HepG2 (cell line): ENCODE data around the gene DNAL4. TPM values are rescaled to one million over a fixed set of nuclear protein-coding genes. Genes with fewer than 3 reads are reported as not detected.

Experiments
- EP300 ChIP-seq, 3 experiments: sonication (generic) in 1 of 3; formaldehyde crosslinking in 1 of 3; IDR thresholded peaks; 2 replicates each; pipeline versions ENCODE4 v1.5.1 to v1.6.1; 2011 to 2020; ENCODE audit warnings: low read depth in 2 of 3, low read length in 2 of 3, borderline replicate concordance in 1 of 3, improper control_type of control experiment in 1 of 3, mild to moderate bottlenecking in 1 of 3, missing genetic modification reagents in 1 of 3, moderate library complexity in 1 of 3
- NR1H2 ChIP-seq: sonication (generic); formaldehyde crosslinking; IDR thresholded peaks from 2 replicates; pipeline ENCODE4 v1.8.1; 2022; ENCODE audit warnings: low read depth, missing genetic modification reagents, borderline replicate concordance
- NR2F2 ChIP-seq: IDR thresholded peaks from 2 replicates; pipeline ENCODE4 v1.6.1; 2012; ENCODE audit warnings: low read depth, inconsistent platforms, borderline replicate concordance
- RAD51 ChIP-seq: fragments of 450-650 bp; IDR thresholded peaks from 2 replicates; pipeline ENCODE4 v1.6.1; 2016; ENCODE audit warnings: borderline replicate concordance
- SCMH1 ChIP-seq: sonication (generic); formaldehyde crosslinking; IDR thresholded peaks from 2 replicates; pipeline ENCODE4 v1.9.0; 2021; ENCODE audit warnings: missing genetic modification reagents, mild to moderate bottlenecking, borderline replicate concordance
- SNAI1 ChIP-seq: sonication (generic); formaldehyde crosslinking; IDR thresholded peaks from 2 replicates; pipeline ENCODE4 v1.5.0; 2020; ENCODE audit warnings: mild to moderate bottlenecking, missing genetic modification reagents, borderline replicate concordance
- SSRP1 ChIP-seq: IDR thresholded peaks from 2 replicates; pipeline ENCODE4 v1.6.1; 2016; ENCODE audit warnings: control low read depth
- ZFP37 ChIP-seq: sonication (generic); formaldehyde crosslinking; IDR thresholded peaks from 2 replicates; pipeline ENCODE4 v1.4.0; 2020; ENCODE audit warnings: missing genetic modification reagents, borderline replicate concordance
- ZFYVE20 ChIP-seq: sonication (generic); formaldehyde crosslinking; IDR thresholded peaks from 2 replicates; pipeline ENCODE4 v1.8.0; 2023; ENCODE audit warnings: low read depth, mild to moderate bottlenecking, moderate library complexity, missing genetic modification reagents, borderline replicate concordance
- ZNF230 ChIP-seq: sonication (generic); formaldehyde crosslinking; IDR thresholded peaks from 2 replicates; pipeline ENCODE4 v1.4.0; 2020; ENCODE audit warnings: mild to moderate bottlenecking, missing genetic modification reagents
- ZNF33B ChIP-seq: sonication (generic); formaldehyde crosslinking; IDR thresholded peaks from 2 replicates; pipeline ENCODE4 v1.5.1; 2020; ENCODE audit warnings: mild to moderate bottlenecking, missing genetic modification reagents
- ZNF660 ChIP-seq: sonication (generic); formaldehyde crosslinking; IDR thresholded peaks from 2 replicates; pipeline ENCODE4 v1.5.1; 2020; ENCODE audit warnings: mild to moderate bottlenecking, low read depth, missing genetic modification reagents, borderline replicate concordance
- ZNF713 ChIP-seq: sonication (generic); formaldehyde crosslinking; IDR thresholded peaks from 2 replicates; pipeline ENCODE4 v1.4.0; 2020; ENCODE audit warnings: mild to moderate bottlenecking, missing genetic modification reagents
- polyA plus RNA-seq, 8 experiments: library from polyadenylated mRNA; depleted of rRNA in 3 of 8; stranded (reverse) in 7 of 8; unstranded in 1 of 8; fragments of >200 nt; fragmentation: Illumina TruSeq in 4 of 8; extraction: Trizol in 4 of 8; gene quantifications; 2 replicates each; pipeline versions ENCODE4 v1.2.1 to v1.2.3, GENCODE V29; 2011 to 2016; ENCODE audit warnings: low read depth in 4 of 8, missing spikeins in 1 of 8, mixed read lengths in 1 of 8; ENCODE audit not compliant: insufficient read depth in 1 of 8
- total RNA-seq, 5 experiments: library from RNA; depleted of rRNA; stranded (reverse); fragments of >200 nt; fragmentation: Illumina TruSeq; extraction: Trizol; gene quantifications; 2 replicates each; pipeline ENCODE4 v1.2.3, GENCODE V29; 2016; ENCODE audit warnings: low read depth in 1 of 5
- TF ChIP-seq, protein P1 (sequence below): sonication (generic); formaldehyde crosslinking; IDR thresholded peaks from 2 replicates; pipeline ENCODE4 v1.5.0; 2020; ENCODE audit warnings: mild to moderate bottlenecking, missing genetic modification reagents, borderline replicate concordance
- TF ChIP-seq, protein P2 (sequence below): sonication (generic); formaldehyde crosslinking; IDR thresholded peaks from 2 replicates; pipeline ENCODE4 v1.4.0; 2020; ENCODE audit warnings: missing genetic modification reagents
- TF ChIP-seq, protein P3 (sequence below): sonication (generic); formaldehyde crosslinking; IDR thresholded peaks from 2 replicates; pipeline ENCODE4 v1.8.1; 2022; ENCODE audit warnings: low read depth, mild to moderate bottlenecking, missing genetic modification reagents
- TF ChIP-seq, protein P4 (sequence below): sonication (generic); formaldehyde crosslinking; IDR thresholded peaks from 2 replicates; pipeline ENCODE4 v1.8.1; 2023; ENCODE audit warnings: mild to moderate bottlenecking, missing genetic modification reagents, borderline replicate concordance

DNAL4 gene
- total and polyA plus RNA-seq, 2 of the 13 experiments (the other 11 are each of a cell fraction or from before 2014, with no cell fraction given) = 8.0 to 10.7 TPM

DNA sequence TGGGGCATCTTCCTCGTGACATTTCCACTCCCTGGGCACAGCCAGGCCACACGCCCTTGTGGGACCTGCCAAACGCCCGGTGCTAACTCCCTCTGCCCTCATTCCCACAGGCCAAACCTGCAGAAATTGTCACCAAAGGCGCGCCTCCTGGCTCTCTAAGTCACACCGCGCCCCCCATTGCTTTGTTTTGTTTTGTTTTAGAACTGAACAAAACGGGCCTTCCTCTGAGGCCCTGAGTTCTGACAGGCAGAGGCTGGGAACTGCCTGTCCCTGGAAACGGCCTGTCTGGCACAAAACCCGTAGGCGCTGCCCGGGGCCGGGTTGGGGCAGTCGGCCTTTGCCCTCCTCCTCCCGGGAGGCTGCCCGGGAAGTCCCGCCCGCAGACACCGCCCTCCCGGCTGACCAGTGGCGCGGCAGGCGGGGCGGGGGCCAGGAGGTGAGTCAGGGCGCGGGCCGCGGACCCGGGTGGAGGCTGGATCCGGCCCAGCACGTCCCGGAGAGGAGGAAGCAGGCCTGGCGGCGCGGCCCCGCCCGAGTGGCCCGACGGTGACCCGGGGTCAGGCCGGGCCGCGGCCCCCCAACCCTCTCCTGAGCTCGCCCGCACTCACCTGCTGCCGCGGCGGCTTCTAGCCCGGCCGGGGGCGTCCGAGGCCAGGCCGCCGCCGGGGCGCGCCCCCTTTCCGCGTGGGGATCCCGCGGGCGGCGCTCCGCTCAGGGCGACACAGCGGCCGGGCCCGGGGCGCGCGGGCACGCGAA lies 38.6 kb downstream of the DNAL4 start (continued):
- no peak for TF ChIP-seq SCMH1 (CRISPR knock-in tag)
- 0 out of 2 replicates have a peak, but pooled peaks have one; percentile 38 for TF ChIP-seq SNAI1 (CRISPR knock-in tag)
- TF ChIP-seq EP300 (IDR thresholded peaks at IDR 0.05; ENCODE audit: low read depth in 2 of 2, low read length in 2 of 2) = peak; percentile 42 to 48; a peak in 2 of 4 replicates
- peak; percentile 60 for TF ChIP-seq EP300 (CRISPR knock-in tag; IDR thresholded peaks at IDR 0.05; ENCODE audit: borderline replicate concordance)
- 0 out of 2 replicates have a peak, but pooled peaks have one; percentile 30 for TF ChIP-seq ZNF713 (CRISPR knock-in tag)
- TF ChIP-seq ZNF230 (CRISPR knock-in tag) = 0 out of 2 replicates have a peak, but pooled peaks have one; percentile 46
- peak; percentile 46; the same call in 1 of the 2 replicates for TF ChIP-seq ZNF33B (CRISPR knock-in tag)
- TF ChIP-seq, protein P1, sequence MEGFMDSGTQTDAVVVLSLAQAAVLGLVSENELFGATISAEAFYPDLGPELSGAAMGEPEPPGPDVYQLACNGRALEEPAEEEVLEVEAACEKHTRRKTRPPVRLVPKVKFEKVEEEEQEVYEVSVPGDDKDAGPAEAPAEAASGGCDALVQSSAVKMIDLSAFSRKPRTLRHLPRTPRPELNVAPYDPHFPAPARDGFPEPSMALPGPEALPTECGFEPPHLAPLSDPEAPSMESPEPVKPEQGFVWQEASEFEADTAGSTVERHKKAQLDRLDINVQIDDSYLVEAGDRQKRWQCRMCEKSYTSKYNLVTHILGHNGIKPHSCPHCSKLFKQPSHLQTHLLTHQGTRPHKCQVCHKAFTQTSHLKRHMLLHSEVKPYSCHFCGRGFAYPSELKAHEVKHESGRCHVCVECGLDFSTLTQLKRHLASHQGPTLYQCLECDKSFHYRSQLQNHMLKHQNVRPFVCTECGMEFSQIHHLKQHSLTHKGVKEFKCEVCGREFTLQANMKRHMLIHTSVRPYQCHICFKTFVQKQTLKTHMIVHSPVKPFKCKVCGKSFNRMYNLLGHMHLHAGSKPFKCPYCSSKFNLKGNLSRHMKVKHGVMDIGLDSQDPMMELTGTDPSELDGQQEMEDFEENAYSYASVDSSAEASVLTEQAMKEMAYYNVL = peak; percentile 71; the same call in 1 of the 2 replicates
- TF ChIP-seq, protein P2, sequence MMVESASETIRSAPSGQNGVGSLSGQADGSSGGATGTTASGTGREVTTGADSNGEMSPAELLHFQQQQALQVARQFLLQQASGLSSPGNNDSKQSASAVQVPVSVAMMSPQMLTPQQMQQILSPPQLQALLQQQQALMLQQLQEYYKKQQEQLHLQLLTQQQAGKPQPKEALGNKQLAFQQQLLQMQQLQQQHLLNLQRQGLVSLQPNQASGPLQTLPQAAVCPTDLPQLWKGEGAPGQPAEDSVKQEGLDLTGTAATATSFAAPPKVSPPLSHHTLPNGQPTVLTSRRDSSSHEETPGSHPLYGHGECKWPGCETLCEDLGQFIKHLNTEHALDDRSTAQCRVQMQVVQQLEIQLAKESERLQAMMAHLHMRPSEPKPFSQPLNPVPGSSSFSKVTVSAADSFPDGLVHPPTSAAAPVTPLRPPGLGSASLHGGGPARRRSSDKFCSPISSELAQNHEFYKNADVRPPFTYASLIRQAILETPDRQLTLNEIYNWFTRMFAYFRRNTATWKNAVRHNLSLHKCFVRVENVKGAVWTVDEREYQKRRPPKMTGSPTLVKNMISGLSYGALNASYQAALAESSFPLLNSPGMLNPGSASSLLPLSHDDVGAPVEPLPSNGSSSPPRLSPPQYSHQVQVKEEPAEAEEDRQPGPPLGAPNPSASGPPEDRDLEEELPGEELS = peak; percentile 66; the same call in 1 of the 2 replicates
- TF ChIP-seq ZFYVE20 (CRISPR knock-in tag) = no peak
- TF ChIP-seq RAD51 = no peak
- no peak for TF ChIP-seq ZNF660 (CRISPR knock-in tag)
- TF ChIP-seq SSRP1 = no peak
- TF ChIP-seq NR2F2 = no peak; the same call in 1 of the 2 replicates
- TF ChIP-seq, protein P3, sequence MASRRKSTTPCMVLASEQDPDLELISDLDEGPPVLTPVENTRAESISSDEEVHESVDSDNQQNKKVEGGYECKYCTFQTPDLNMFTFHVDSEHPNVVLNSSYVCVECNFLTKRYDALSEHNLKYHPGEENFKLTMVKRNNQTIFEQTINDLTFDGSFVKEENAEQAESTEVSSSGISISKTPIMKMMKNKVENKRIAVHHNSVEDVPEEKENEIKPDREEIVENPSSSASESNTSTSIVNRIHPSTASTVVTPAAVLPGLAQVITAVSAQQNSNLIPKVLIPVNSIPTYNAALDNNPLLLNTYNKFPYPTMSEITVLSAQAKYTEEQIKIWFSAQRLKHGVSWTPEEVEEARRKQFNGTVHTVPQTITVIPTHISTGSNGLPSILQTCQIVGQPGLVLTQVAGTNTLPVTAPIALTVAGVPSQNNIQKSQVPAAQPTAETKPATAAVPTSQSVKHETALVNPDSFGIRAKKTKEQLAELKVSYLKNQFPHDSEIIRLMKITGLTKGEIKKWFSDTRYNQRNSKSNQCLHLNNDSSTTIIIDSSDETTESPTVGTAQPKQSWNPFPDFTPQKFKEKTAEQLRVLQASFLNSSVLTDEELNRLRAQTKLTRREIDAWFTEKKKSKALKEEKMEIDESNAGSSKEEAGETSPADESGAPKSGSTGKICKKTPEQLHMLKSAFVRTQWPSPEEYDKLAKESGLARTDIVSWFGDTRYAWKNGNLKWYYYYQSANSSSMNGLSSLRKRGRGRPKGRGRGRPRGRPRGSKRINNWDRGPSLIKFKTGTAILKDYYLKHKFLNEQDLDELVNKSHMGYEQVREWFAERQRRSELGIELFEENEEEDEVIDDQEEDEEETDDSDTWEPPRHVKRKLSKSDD (CRISPR knock-in tag) = peak; percentile 84; the same call in 1 of the 2 replicates
- TF ChIP-seq NR1H2 (CRISPR knock-in tag) = no peak
- TF ChIP-seq ZFP37 (CRISPR knock-in tag) = no peak
- TF ChIP-seq, protein P4, sequence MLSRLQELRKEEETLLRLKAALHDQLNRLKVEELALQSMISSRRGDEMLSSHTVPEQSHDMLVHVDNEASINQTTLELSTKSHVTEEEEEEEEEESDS (CRISPR knock-in tag) = peak; percentile 27; the same call in 1 of the 2 replicates
